ENCODE data around the gene KIR3DL3.
"Not testable (repeated sequence)": the region's sequence is repeated elsewhere in the genome, so short reads cannot be mapped to it uniquely, and the experiment has no call there.

GRCh38 chr19:54758577-54758976 lies 34.3 kb downstream of the KIR3DL3 start:
- not testable (repeated sequence) for TF ChIP-seq CTCF (conservative IDR thresholded peaks at IDR 0.05); ZFX (IDR thresholded peaks at IDR 0.05)

All from C4-2B (cell line).